ENCODE measurements around the gene WDR74. TPM values are rescaled to one million over a fixed set of nuclear protein-coding genes. Genes with fewer than 3 reads are reported as not detected.
A peak's percentile ranks its signal among the peaks of the same experiment; 100 is the strongest.

The WDR74 gene
- total and polyA plus RNA-seq, 9 of the 15 experiments (the other 6 are each of a cell fraction or from before 2014, with no cell fraction given): 32.7 to 210 (median 114) TPM

- peak; percentile 21 for TF ChIP-seq CCNT2 (IDR thresholded peaks at IDR 0.05; ENCODE audit: borderline replicate concordance, extremely low read depth, insufficient read length, low read depth, low read length)
- TF ChIP-seq ZFP1 (CRISPR knock-in tag; IDR thresholded peaks at IDR 0.05): no peak
- no peak; a peak in 1 of 4 replicates for TF ChIP-seq NONO (IDR thresholded peaks at IDR 0.05; ENCODE audit: low read depth in 2 of 2, low read length in 1 of 2)
- TF ChIP-seq MIER1 (IDR thresholded peaks at IDR 0.05; ENCODE audit: low read depth): no peak
- TF ChIP-seq JUND (IDR thresholded peaks at IDR 0.05; ENCODE audit: borderline replicate concordance, low read depth, low read length): peak; percentile 71
- peak; percentile 12; the same call in 1 of the 3 replicates for TF ChIP-seq JUND (tag; IDR thresholded peaks at IDR 0.05; ENCODE audit: borderline replicate concordance, low read depth, low read length)
- peak; percentile 94 for TF ChIP-seq ASH1L (IDR thresholded peaks at IDR 0.05; ENCODE audit: borderline replicate concordance, low read depth, partially characterized antibody)
- TF ChIP-seq ELF1 (tag; IDR thresholded peaks at IDR 0.05): no peak
- TF ChIP-seq TAL1 (IDR thresholded peaks at IDR 0.05): no peak
- TF ChIP-seq RBM17 (IDR thresholded peaks at IDR 0.05; ENCODE audit: borderline replicate concordance, low read depth, low read length): no peak
- no peak for TF ChIP-seq ZNF121 (CRISPR knock-in tag; conservative IDR thresholded peaks at IDR 0.05)
- no peak for TF ChIP-seq ERF (CRISPR knock-in tag; IDR thresholded peaks at IDR 0.05)
- TF ChIP-seq CREBBP (IDR thresholded peaks at IDR 0.05; ENCODE audit: low read depth, low read length): no peak
- peak; percentile 64 for TF ChIP-seq RBM22 (IDR thresholded peaks at IDR 0.05; ENCODE audit: low read depth, low read length, poor library complexity, severe bottlenecking)
- no peak for TF ChIP-seq CUX1 (CRISPR knock-in tag; IDR thresholded peaks at IDR 0.05)
- no peak for TF ChIP-seq PPARD (CRISPR knock-in tag; IDR thresholded peaks at IDR 0.05)
- peak; percentile 36 for TF ChIP-seq PHF20 (IDR thresholded peaks at IDR 0.05; ENCODE audit: partially characterized antibody)
- peak in 1 of 3 experiments; percentile 21 for TF ChIP-seq YY1 (IDR thresholded peaks at IDR 0.05; ENCODE audit: borderline replicate concordance in 1 of 3, control insufficient read depth in 1 of 3, extremely low read depth in 1 of 3, insufficient read depth in 3 of 3, insufficient read length in 1 of 3, insufficient replicate concordance in 2 of 3, low read depth in 1 of 3, low read length in 2 of 3)
- no peak for TF ChIP-seq MCM3 (IDR thresholded peaks at IDR 0.05)
- TF ChIP-seq SUPT5H (IDR thresholded peaks at IDR 0.05): peak; percentile 96
- peak; percentile 62; the same call in 1 of the 2 replicates for TF ChIP-seq NKRF (IDR thresholded peaks at IDR 0.05; ENCODE audit: borderline replicate concordance)
Observed at GRCh38 chr11:62831520-62832335, 7.7 kb downstream of the WDR74 start, which contains the start of gene STX5 (continued).

All from K562 (cell line).